Measurements from ENCODE around the gene SLCO1C1.
"Not testable (repeated sequence)": the region's sequence is repeated elsewhere in the genome, so short reads cannot be mapped to it uniquely, and the experiment has no call there.

Gene SLCO1C1

DNA sequence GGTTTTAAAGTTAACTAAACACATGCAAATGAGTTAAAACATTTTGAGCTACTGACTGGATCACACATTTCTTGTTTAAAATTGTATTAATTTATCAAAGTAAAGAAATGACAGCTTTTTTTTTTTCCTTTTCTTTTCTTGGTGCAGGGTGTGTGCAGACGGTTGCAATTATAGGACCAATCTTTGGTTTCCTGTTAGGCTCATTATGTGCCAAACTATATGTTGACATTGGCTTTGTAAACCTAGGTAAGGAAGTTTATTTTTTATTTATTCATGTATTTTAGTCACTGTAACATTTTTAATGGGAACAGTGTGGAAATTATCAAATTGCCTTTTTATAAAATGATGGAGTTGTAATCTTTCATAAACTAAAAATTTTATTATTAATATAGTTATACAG is 21.9 kb downstream of the SLCO1C1 start:
- Histone ChIP-seq H3K4me1 (ENCODE audit: control insufficient read depth, insufficient read depth, low read length) (no peaks in the 10 kb centered on the region), H3K36me3 (ENCODE audit: insufficient read depth, low read length) (no peaks in the 10 kb centered on the region), H3K4me3 (ENCODE audit: low read length) (no peak overlapping the region), H3K9me3 (replicated peaks; ENCODE audit: low read length) (no peaks in the 10 kb centered on the region), H3K27me3 (ENCODE audit: control insufficient read depth, insufficient read depth, low read length) (no peaks in the 10 kb centered on the region), H3K4me2 (ENCODE audit: low read length) (no peak overlapping the region), H3K9ac (ENCODE audit: low read depth, low read length) (no peak overlapping the region)

DNA sequence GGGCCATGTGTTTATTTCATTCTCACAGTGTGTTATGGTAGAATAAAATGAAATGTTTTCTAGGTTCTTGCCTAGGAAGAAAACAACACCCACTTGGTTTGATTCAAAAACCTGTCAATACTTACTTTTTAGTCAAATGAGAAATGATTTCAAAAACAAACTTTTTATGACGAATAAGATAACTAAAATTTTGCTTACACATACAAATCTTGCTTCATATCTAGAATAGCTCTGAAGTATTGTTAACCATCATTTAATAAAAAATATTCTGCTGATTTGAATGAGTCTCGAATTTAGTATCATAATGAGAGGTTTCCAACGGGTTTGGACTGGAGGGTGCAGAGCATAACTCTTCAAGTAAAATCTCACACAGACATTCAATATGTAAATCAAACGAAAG is 23.2 kb downstream of the SLCO1C1 start:
- Histone ChIP-seq H3K4me1 (ENCODE audit: control insufficient read depth, insufficient read depth, low read length) (no peaks in the 10 kb centered on the region), H3K9me3 (replicated peaks; ENCODE audit: low read length) (no peaks in the 10 kb centered on the region), H3K36me3 (ENCODE audit: insufficient read depth, low read length) (no peaks in the 10 kb centered on the region), H3K9ac (ENCODE audit: low read depth, low read length) (no peak overlapping the region), H3K4me2 (ENCODE audit: low read length) (no peak overlapping the region), H3K27me3 (ENCODE audit: control insufficient read depth, insufficient read depth, low read length) (no peaks in the 10 kb centered on the region), H3K4me3 (ENCODE audit: low read length) (no peak overlapping the region)

DNA sequence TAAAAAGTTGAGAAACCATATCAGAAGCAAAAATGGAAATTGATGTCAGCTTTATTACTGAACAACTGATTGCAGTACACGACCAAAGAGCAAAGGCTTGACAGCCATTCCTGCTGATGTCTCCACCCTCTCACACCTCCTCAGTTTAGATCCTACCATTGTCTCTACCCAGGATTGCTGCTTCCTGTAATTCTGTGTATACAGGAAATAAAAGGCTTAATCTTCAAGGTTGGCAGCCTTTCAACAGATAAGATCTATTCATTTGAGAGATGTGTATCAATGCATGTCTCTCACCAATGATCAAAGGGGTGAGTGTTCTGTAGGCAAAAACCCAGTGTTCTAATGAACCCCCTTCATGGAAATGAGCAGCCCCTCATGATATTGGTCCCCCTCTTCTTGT is 27.0 kb downstream of the SLCO1C1 start:
- Histone ChIP-seq H3K36me3 (ENCODE audit: insufficient read depth, low read length) (no peaks in the 10 kb centered on the region), H3K9ac (ENCODE audit: low read depth, low read length) (no peak overlapping the region), H3K4me1 (ENCODE audit: control insufficient read depth, insufficient read depth, low read length) (no peaks in the 10 kb centered on the region), H3K4me2 (ENCODE audit: low read length) (no peak overlapping the region), H3K4me3 (ENCODE audit: low read length) (no peak overlapping the region), H3K9me3 (replicated peaks; ENCODE audit: low read length) (no peaks in the 10 kb centered on the region), H3K27me3 (ENCODE audit: control insufficient read depth, insufficient read depth, low read length) (no peaks in the 10 kb centered on the region)

DNA sequence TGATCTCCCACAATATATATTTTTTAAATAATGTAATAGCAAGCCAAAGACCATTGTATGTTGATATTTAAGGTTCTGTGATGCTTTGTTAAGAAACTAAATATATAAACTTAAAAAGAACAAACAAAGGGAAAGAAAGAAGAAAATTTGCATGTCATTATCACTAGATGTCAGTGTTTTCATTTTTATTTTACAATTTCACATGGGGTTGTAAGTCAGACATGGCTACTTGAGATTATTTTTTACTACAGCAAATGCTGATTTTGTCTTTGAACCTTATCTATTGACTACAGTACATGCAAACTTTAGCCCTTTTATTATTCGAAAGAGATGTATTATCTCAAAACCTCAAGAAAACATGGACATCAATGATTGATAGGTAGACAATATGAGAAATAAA is 36.1 kb downstream of the SLCO1C1 start:
- H3K4me2 ChIP-seq (ENCODE audit: low read length), result no peak overlapping the region
- no peaks in the 10 kb centered on the region for H3K27me3 ChIP-seq (ENCODE audit: control insufficient read depth, insufficient read depth, low read length)
- no peaks in the 10 kb centered on the region for H3K4me1 ChIP-seq (ENCODE audit: control insufficient read depth, insufficient read depth, low read length)
- no peak overlapping the region for H3K4me3 ChIP-seq (ENCODE audit: low read length)
- no peak overlapping the region for H3K9ac ChIP-seq (ENCODE audit: low read depth, low read length)
- no peaks in the 10 kb centered on the region for H3K9me3 ChIP-seq (replicated peaks; ENCODE audit: low read length)
- H3K36me3 ChIP-seq (ENCODE audit: insufficient read depth, low read length), result no peaks in the 10 kb centered on the region

DNA sequence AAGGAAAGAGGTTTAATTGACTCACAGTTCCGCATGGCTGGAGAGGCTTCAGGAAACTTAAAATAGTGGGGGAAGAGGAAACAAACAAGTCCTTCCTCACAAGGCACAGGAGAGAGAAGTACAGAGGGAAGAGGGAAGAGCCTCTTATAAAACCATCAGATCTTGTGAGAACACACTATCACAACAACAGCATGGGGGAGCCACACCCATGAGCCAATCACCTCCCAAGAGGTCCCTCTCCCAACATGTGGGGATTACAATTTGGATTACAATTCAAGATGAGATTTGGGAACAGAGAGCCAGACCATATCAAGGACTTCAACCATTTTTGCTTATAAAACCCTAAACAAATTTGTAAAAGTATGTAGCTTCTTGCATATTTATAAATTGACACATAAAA is 45.8 kb downstream of the SLCO1C1 start:
- Histone ChIP-seq H3K36me3 (ENCODE audit: insufficient read depth, low read length) (no peaks in the 10 kb centered on the region), H3K4me2 (ENCODE audit: low read length) (no peak overlapping the region)

DNA sequence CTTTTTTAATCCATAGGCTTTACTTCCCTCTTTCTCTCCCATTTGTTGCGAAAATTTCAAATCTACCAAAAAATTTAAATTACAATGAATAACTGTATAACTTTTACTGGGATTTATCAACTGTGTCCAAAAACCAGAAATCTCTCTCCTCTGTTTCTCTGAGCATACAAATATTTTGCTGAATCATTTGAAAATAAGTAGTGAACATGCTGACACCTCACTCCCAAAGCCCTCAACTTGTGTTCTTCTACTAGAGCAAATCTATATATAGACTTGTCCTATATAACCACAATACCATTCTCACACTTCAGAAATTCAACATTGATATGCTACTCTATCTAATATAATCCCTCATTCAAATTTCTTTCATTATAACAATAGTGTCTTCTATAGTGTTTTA is 53.1 kb downstream of the SLCO1C1 start:
- no peaks in the 10 kb centered on the region for H3K4me1 ChIP-seq (ENCODE audit: control insufficient read depth, insufficient read depth, low read length)
- no peaks in the 10 kb centered on the region for H3K27me3 ChIP-seq (ENCODE audit: control insufficient read depth, insufficient read depth, low read length)
- no peak overlapping the region for H3K9ac ChIP-seq (ENCODE audit: low read depth, low read length)
- no peaks in the 10 kb centered on the region for H3K9me3 ChIP-seq (replicated peaks; ENCODE audit: low read length)
- H3K4me2 ChIP-seq (ENCODE audit: low read length), result no peak overlapping the region
- H3K36me3 ChIP-seq (ENCODE audit: insufficient read depth, low read length), result no peaks in the 10 kb centered on the region
- H3K4me3 ChIP-seq (ENCODE audit: low read length), result no peak overlapping the region

More for the DNA sequence above, 45.8 kb downstream of the SLCO1C1 start:
- H3K27me3 ChIP-seq (ENCODE audit: control insufficient read depth, insufficient read depth, low read length), result no peaks in the 10 kb centered on the region
- H3K4me3 ChIP-seq (ENCODE audit: low read length), result no peak overlapping the region
- H3K9ac ChIP-seq (ENCODE audit: low read depth, low read length), result no peak overlapping the region
- no peaks in the 10 kb centered on the region for H3K9me3 ChIP-seq (replicated peaks; ENCODE audit: low read length)
- H3K4me1 ChIP-seq (ENCODE audit: control insufficient read depth, insufficient read depth, low read length), result no peaks in the 10 kb centered on the region

DNA sequence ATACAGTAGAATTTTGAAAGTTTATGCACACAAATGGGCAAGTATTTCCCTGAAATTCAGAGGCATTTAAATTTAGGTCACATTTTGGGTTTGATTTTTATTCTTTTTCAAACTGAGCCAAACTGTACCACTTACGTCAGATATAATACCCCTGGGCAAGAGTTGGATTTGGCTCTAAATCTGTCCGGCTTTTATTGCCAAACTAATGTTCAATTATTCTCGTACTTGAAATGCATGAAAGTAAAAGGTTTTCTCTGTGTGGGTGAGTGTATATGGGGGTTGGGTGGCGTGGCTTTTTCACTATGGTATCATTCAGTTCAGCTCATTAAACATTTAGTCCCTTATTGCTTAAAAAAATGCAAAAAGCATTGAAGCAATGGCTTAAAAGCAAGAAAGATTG is 55.9 kb downstream of the SLCO1C1 start:
- Histone ChIP-seq H3K4me3 (ENCODE audit: low read length) (no peak overlapping the region), H3K9ac (ENCODE audit: low read depth, low read length) (no peak overlapping the region), H3K4me2 (ENCODE audit: low read length) (no peak overlapping the region), H3K4me1 (ENCODE audit: control insufficient read depth, insufficient read depth, low read length) (no peaks in the 10 kb centered on the region), H3K27me3 (ENCODE audit: control insufficient read depth, insufficient read depth, low read length) (no peaks in the 10 kb centered on the region), H3K9me3 (replicated peaks; ENCODE audit: low read length) (no peaks in the 10 kb centered on the region), H3K36me3 (ENCODE audit: insufficient read depth, low read length) (no peaks in the 10 kb centered on the region)

DNA sequence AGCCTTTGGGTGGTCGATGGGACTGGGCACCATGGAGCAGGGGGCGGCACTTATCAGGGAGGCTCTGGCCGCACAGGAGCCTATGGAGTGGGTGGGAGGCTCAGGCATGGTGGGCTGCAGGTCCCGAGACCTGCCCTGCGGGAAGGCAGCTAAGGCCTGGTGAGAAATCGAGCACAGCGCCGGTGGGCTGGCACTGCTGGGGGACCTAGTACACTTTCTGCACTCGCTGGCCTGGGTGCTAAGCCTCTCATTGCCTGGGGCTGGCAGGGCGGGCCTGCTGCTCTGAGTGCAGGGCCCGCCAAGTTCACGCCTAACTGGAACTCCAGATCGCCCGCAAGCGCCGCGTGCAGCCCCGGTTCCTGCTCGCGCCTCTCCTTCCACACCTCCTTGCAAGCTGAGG is 82.3 kb downstream of the SLCO1C1 start:
- Histone ChIP-seq H3K36me3 (ENCODE audit: insufficient read depth, low read length) (no peaks in the 10 kb centered on the region), H3K9me3 (replicated peaks; ENCODE audit: low read length) (no peaks in the 10 kb centered on the region), H3K4me2 (ENCODE audit: low read length) (no peak overlapping the region), H3K9ac (ENCODE audit: low read depth, low read length) (no peak overlapping the region), H3K4me3 (ENCODE audit: low read length) (no peak overlapping the region), H3K27me3 (ENCODE audit: control insufficient read depth, insufficient read depth, low read length) (no peaks in the 10 kb centered on the region), H3K4me1 (ENCODE audit: control insufficient read depth, insufficient read depth, low read length) (no peaks in the 10 kb centered on the region)

DNA sequence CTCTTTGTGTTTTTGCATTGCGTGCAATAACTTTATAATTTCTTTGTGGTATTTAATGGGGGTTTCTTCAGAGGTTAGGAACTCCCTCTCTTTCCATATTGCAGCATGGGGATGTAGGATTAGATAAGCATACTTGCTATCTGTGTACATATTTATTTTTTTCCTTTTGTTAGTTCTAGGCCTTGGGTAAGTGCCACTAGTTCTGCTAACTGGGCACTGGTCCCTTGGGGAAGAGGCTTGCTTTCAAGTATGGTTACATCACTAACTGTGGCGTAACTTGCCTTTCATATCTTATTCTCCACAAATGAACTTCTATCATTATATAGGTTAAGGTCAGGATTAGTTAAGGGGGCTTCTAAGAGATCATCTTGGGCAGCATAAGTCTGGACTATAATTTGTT is 83.8 kb downstream of the SLCO1C1 start:
- no peak overlapping the region for H3K4me3 ChIP-seq (ENCODE audit: low read length)
- H3K9me3 ChIP-seq (replicated peaks; ENCODE audit: low read length), result no peaks in the 10 kb centered on the region
- no peak overlapping the region for H3K9ac ChIP-seq (ENCODE audit: low read depth, low read length)
- no peaks in the 10 kb centered on the region for H3K4me1 ChIP-seq (ENCODE audit: control insufficient read depth, insufficient read depth, low read length)
- H3K36me3 ChIP-seq (ENCODE audit: insufficient read depth, low read length), result no peaks in the 10 kb centered on the region
- no peaks in the 10 kb centered on the region for H3K27me3 ChIP-seq (ENCODE audit: control insufficient read depth, insufficient read depth, low read length)
- no peak overlapping the region for H3K4me2 ChIP-seq (ENCODE audit: low read length)

DNA sequence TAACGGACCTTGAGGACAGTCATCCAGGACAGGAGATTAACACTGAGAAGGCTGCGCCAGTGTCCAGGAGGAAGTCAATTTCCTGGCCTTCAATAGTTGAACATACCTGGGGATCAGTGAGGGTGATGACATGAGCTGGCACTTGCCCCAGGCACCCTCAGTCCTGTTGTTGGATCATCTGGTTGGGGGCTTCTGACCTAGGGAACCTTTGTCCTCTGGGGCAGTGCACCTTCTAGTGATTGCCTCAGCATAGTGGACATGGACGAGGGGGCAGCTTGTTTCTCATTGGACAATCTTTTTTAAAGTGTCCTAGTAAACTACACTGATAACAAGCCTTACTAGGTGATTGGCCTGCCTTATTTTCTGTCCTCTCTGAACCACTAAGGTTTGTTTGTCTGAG is 84.8 kb downstream of the SLCO1C1 start:
- not testable (repeated sequence) for H3K36me3 ChIP-seq (ENCODE audit: insufficient read depth, low read length); H3K9ac ChIP-seq (ENCODE audit: low read depth, low read length); H3K4me3 ChIP-seq (ENCODE audit: low read length); H3K4me2 ChIP-seq (ENCODE audit: low read length); H3K4me1 ChIP-seq (ENCODE audit: control insufficient read depth, insufficient read depth, low read length); H3K9me3 ChIP-seq (replicated peaks; ENCODE audit: low read length); H3K27me3 ChIP-seq (ENCODE audit: control insufficient read depth, insufficient read depth, low read length)

DNA sequence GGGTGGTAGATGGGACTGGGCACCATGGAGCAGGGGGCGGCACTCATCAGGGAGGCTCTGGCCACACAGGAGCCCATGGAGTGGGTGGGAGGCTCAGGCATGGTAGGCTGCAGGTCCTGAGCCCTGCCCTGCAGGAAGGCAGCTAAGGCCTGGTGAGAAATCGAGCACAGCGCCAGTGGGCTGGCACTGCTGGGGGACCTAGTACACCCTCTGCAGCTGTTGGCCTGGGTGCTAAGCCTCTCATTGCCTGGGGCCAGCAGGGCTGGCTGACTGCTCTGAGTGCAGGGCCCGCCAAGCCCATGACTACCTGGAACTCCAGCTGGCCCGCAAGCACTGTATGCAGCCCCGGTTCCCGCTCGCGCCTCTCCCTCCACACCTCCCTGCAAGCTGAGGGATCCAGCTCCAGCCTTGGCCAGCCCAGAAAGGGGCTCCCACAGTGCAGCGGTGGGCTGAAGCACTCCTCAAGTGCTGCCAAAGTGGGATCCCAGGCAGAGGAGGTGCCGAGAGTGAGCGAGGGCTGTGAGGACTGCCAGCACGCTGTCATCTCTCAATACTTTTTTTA is 88.7 kb downstream of the SLCO1C1 start:
- not testable (repeated sequence) for H3K27me3 ChIP-seq (ENCODE audit: control insufficient read depth, insufficient read depth, low read length); H3K9ac ChIP-seq (ENCODE audit: low read depth, low read length); H3K36me3 ChIP-seq (ENCODE audit: insufficient read depth, low read length); H3K4me2 ChIP-seq (ENCODE audit: low read length); H3K4me1 ChIP-seq (ENCODE audit: control insufficient read depth, insufficient read depth, low read length); H3K4me3 ChIP-seq (ENCODE audit: low read length); H3K9me3 ChIP-seq (replicated peaks; ENCODE audit: low read length)

DNA sequence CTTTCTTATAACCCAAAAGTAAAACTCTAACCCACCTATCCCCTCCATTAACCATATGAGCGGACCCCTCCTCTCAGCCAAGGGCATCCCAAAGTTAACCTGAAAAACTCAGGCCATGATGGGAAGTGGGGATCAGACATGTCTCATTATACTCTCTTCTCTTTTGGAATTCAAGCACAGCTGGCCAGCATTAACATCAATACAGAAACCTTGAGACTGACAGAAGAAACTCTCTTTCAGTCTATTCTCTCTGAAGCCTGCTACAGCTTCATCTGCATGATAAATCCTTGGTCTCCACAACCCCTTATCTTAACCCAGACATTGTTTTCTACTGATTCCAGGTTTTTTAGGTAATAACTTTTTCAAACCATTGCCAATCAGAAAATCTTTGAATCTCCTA is 97.8 kb downstream of the SLCO1C1 start:
- Histone ChIP-seq H3K36me3 (ENCODE audit: insufficient read depth, low read length) (no peaks in the 10 kb centered on the region), H3K4me3 (ENCODE audit: low read length) (no peak overlapping the region), H3K4me1 (ENCODE audit: control insufficient read depth, insufficient read depth, low read length) (no peaks in the 10 kb centered on the region), H3K4me2 (ENCODE audit: low read length) (no peak overlapping the region), H3K27me3 (ENCODE audit: control insufficient read depth, insufficient read depth, low read length) (no peaks in the 10 kb centered on the region), H3K9me3 (replicated peaks; ENCODE audit: low read length) (no peaks in the 10 kb centered on the region), H3K9ac (ENCODE audit: low read depth, low read length) (no peak overlapping the region)
